Subcutaneous adipose tissue (tissue), 4 donors: ENCODE results near the gene SLC13A3. TPM values are rescaled to one million over a fixed set of nuclear protein-coding genes. Genes with fewer than 3 reads are reported as not detected.

ENCODE experiments used
- total RNA-seq, 4 donors: library from RNA; depleted of rRNA; stranded (reverse); fragments of >200 nt; gene quantifications; one replicate each; pipeline ENCODE4 v1.1.0, GENCODE V29; 2016
- TF ChIP-seq, protein P1 (sequence below): fragments of 450-650 bp; IDR thresholded peaks from one replicate; pipeline ENCODE4 v1.5.1; 2016; ENCODE audit warnings: low read depth, mild to moderate bottlenecking, control low read depth, antibody characterized with exemption, moderate library complexity

The SLC13A3 gene
- total RNA-seq, 4 donors from 2014 or later: 0.88 to 4.3 (median 1.5) TPM

DNA sequence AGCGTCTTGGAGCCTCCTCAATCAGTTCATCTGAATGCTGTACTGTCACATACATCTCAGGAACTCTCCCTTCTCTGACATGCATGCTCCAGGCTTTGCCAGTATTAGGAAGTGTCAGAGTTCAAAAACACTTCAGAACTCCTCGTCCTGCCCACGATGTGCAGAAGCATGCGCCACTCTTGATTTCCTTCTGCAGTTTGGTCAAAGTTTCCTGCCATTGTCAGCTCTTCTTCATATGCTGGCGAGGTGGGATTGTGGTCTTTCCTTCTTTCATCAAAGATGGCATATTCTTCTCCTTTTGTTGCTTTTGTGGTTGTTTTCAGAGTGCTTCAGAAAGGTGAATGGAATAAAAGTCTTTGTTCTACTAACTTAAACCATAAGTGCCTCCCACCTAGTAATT, 21.0 kb downstream of the SLC13A3 start:
- TF ChIP-seq, protein P1, sequence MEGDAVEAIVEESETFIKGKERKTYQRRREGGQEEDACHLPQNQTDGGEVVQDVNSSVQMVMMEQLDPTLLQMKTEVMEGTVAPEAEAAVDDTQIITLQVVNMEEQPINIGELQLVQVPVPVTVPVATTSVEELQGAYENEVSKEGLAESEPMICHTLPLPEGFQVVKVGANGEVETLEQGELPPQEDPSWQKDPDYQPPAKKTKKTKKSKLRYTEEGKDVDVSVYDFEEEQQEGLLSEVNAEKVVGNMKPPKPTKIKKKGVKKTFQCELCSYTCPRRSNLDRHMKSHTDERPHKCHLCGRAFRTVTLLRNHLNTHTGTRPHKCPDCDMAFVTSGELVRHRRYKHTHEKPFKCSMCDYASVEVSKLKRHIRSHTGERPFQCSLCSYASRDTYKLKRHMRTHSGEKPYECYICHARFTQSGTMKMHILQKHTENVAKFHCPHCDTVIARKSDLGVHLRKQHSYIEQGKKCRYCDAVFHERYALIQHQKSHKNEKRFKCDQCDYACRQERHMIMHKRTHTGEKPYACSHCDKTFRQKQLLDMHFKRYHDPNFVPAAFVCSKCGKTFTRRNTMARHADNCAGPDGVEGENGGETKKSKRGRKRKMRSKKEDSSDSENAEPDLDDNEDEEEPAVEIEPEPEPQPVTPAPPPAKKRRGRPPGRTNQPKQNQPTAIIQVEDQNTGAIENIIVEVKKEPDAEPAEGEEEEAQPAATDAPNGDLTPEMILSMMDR: no peak

DNA sequence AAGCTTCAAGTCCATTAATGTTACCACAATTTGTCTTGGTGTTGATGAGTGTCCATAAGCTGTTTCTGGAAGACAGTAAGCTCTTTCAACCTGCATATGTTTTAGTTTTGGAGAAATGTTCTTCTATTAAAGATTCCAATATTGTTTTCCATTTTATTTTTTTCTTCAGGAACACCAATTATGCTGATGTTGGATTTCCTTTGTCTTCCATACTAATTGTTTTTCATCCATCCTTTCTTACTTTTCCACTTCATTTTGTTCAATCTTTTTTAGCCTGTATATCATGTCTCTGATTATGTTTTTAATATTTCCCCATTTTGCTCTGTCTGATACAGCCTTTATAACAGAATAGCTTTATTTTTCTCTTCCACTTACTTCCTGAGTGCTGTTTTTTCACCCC, 21.9 kb downstream of the SLC13A3 start:
- TF ChIP-seq, protein P1: no peak

DNA sequence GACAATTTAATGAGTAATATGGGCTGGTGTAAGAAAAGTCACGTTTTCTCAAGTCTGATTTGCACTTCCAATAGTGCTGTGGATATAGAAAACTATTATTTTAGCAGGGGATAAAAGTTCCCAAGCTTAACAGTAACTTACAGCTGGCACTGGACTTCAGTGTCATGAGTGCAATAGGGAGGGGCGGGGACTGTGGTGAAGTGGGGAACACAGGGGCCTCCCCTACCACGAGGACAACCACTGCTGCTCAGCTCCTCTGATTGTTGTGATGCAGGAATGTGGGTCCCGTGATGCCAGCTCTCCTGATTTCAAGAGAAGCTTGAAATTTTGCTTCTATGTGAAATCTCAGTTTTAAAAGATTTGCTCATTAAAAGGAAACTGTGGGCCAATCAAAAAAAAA, 24.0 kb downstream of the SLC13A3 start:
- TF ChIP-seq, protein P1: no peak

DNA sequence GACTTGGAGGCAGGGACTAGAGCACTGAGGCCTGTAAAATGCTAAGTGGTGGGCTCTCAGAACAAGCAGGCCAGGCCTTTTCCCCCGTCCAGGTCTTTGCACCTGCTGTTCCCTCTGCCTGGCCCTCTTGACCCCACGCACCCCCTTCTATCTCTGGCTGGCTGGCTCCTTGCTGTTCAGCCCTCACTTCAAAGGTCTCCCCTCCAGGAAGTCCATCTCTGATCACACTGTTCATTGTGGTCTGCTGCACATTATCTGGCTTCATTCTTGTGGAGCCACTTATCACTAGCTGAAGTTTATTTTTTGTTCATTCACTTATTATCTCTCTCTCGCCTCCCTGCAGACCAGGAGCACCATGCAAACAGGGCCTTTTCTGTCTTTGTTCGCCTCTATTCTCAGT, 24.5 kb downstream of the SLC13A3 start:
- TF ChIP-seq, protein P1: no peak

DNA sequence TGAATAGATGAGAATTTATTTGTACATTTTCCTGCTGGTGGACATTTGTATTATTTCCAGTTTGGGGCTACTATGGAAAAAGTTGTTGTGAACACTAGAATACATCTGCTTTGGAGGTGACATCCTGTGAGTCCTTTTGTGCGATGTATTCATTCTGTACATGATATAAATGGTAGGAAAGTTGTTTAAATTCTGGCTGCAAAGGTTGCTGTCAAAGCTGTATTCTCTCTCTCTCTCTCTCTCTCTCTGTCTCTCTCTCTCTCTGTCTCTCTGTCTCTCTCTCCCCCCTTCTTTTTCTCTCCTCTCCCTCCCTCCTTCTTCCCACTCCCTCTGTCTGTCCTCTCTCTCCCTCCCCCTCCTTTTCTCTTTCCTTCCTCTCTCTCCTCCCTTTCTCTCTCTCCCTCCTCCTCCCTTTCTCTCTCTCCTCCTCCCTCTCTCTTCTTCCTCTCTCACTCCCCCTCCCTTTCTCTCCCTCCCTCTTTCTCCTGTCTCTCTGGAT, 25.3 kb downstream of the SLC13A3 start:
- TF ChIP-seq, protein P1: no peak

DNA sequence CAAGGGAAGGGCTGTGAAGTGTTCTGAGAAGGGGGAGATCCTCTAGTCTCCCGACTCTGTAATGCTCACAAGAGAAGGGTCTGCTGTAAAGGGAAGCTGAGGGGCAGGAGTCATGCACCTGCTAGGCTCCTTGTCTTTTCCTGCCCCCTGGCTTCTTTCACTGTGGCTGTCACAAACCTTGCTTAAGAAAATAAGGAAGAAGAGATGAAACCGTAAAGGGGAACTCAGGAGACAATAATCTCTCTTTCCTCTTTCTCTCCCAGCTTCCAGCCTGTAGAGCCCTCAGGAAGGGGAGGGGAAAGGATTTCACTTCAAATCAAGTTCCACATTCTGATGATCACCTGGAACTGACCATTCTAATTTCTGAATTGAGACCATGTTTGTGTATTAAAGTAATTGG, 26.3 kb downstream of the SLC13A3 start:
- TF ChIP-seq, protein P1: no peak

DNA sequence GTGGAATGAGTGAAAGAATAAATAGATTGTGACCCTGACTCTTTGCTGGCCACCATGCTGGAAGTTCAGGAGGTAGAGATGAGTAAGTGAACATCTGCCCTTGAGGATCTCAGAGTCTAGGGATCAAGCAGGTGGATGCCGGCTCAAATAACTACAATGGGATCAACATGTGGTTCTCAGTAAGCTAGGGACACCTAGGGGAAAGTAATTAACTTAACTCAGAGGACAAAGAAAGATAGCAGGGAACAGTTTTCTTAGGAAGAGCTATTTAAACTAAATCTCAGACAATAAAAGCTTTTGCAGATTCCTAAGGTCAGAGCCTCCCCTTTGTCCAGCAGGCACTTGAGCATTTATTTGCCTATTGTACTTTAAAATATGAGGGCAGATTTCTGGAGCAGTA, 29.1 kb downstream of the SLC13A3 start:
- TF ChIP-seq, protein P1: no peak
